NCI-H526 treated with DMSO at 0.1 percent for 48 hours (cell line): ENCODE results near the gene USP48.
"Not testable (repeated sequence)": the region's sequence is repeated elsewhere in the genome, so short reads cannot be mapped to it uniquely, and the experiment has no call there.

ENCODE experiments used
- DNase-seq: peaks from one replicate; lab custom pipeline; 2025; lab: John Stamatoyannopoulos, UW

USP48 gene, protein sequence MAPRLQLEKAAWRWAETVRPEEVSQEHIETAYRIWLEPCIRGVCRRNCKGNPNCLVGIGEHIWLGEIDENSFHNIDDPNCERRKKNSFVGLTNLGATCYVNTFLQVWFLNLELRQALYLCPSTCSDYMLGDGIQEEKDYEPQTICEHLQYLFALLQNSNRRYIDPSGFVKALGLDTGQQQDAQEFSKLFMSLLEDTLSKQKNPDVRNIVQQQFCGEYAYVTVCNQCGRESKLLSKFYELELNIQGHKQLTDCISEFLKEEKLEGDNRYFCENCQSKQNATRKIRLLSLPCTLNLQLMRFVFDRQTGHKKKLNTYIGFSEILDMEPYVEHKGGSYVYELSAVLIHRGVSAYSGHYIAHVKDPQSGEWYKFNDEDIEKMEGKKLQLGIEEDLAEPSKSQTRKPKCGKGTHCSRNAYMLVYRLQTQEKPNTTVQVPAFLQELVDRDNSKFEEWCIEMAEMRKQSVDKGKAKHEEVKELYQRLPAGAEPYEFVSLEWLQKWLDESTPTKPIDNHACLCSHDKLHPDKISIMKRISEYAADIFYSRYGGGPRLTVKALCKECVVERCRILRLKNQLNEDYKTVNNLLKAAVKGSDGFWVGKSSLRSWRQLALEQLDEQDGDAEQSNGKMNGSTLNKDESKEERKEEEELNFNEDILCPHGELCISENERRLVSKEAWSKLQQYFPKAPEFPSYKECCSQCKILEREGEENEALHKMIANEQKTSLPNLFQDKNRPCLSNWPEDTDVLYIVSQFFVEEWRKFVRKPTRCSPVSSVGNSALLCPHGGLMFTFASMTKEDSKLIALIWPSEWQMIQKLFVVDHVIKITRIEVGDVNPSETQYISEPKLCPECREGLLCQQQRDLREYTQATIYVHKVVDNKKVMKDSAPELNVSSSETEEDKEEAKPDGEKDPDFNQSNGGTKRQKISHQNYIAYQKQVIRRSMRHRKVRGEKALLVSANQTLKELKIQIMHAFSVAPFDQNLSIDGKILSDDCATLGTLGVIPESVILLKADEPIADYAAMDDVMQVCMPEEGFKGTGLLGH

DNA sequence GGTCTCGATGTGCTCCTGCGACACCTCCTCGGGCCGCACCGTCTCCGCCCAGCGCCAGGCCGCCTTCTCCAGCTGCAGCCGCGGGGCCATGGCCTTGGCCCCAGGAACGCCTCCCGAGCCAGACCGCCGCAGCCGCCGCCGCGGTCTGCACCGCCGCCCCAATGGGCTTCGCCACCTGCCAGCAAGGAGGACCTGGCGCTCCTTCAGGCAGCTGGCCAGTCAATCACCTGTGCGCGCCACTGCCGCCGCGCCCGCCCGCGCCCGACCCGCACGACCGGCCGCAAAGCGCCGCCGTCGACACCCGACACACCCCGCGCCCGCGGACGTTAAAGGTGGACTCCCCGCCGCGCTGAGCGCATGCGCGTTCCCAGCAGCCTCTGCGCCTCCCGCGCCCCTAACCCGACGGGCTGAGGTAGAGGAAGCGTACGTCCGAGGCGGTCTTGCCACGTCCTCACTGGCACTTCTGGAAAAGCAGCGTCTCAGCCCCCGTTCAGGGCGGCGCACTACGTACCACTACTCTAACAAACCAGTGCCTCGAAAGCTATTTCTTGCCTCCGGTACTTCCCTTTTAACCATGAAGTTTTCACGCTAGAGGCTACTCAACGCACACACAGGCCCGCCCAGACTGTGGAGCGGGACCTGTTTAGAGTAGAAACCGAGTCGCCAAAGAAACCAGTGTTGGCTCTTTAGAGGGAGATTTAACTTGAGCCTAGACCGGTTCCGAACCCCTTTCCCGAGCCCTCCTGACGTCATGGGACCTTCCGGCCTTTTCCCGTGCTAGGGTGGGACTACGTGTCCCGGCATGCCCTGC, at the start of gene USP48:
USP48 (minus strand) TSS at position 282 of the 811 bp plus-strand sequence; CDS start at position 90, 192 bp downstream.
- DNase-seq = peak; percentile 70

DNA sequence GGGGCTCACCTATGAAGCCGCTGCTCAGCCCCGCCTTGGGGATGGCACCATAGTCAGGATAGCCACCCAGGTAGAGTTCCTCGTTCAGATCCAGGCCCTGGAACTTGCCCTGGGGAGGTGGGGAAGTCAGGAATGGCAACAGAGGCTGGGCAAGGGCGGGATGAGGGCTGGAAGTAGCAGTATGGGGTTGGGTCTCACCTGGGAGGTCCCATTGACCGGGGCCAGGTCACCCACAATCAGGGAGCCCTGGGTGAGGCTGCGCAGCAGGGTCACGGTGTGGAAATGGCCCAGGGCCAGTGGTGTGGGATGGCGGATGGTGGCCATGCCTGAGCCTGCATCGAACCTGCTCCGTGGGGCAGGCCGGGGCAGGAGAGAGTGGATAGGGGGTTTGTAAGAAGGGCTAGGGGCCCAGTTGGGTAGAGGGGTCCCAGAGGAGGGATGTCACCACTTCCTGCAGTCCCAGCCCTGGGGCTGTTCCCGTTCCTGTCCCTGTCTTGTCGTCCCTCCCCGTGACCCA, 48.6 kb upstream of the USP48 start:
- no peak for DNase-seq

DNA sequence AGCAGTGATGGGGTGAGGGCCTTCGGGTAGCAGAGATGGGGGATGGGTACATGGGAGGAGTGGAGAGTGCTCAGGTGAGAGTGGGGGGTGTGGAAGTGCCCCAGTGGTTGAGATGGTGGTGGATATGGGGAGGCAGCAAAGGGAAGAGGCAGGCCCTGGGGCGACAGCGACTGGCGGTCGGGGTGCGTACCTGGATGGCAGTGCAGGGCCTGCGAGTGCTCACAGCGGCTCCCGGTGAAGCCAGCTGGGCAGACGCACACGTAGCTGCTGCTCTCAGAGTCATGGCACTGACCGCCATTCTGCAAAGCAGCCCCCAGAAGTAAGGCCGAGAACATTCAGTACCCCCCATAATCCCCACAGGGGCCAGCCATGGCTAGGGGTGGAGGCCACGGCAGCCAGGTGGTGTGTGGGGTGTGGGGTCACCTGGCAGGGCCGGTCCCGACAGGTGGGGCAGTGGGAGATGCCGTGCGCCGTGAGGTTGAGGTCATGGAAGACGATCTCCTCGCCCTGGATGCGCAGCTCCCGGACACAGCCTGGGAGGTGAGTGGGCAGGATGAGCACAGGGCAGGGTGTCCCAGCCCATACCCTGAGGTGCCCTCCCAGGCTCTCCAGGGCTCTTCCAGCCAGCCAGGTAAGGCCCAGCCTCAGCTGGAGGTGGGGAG, 48.0 kb upstream of the USP48 start:
- DNase-seq = no peak

DNA sequence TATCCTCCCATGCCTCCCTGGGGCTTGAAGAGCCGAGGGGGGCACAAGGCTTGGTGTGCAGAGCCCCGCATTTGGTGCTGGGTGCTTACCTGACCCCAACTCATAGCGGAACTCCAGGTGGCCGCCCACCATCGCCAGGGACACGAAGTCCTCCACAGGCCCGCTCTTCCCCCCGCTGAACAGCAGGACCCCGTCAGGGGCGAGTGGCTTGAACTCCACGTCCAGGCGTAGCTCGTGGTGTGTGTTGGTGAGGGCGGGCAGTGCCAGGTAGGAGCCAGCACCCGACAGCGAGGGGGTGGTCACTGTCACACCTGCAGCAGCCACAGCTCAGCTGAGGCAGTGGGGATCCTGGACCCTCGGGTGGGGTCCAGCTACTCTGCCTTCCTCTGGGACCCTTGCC, 46.3 kb upstream of the USP48 start:
- DNase-seq = no peak

DNA sequence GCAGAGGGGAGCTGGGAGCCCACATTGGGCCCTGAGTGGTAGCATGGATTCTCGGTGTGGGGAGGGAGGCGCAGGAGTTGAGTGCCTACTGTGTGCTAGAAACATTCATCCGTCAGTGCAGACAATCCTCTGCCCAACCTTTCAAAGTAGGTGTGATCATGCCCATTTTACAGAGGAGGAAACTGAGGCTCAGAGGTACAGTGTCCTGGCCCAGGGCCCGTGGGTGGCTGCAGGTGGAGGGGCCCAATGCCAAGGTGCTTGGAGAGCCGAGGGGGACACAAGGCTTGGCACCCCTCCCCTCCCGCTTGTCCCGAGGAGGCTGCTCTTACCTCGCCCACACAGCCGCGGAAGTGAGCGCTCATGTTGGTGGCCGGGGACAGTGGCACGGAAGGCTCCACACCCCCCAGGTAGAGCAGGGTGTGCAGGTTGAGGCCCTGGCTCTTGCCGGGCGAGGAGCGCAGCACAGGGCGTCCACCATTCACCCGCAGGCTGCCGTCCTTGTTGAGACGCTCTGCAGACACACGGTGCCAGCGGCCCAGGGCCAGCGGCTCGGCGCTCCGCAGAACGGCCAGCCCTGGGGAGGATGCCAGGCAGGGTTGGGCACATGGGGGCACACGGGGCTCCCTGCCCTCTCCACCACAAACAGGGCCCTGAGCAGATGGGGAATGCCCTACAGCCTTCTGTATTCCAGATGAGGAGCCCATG, 45.7 kb upstream of the USP48 start:
- no peak for DNase-seq

DNA sequence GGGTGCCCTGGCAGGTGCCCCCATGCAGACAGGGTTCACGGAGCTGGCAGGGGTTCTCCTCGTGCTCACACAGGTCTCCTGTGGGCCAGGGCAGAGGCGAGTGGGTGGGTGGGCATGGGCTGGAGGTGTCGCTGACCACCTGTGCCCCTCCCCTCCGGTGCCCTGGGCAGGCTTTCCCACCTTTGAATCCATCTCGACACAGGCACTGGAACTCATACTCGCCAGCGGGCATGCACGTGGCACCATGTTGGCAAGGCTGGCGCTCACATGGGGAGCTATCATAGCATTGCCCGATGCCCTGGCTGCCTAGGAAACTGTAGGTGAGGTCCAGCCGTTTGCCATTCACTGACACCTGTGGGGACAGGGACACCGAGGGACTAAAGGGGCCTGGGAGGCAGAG, 45.1 kb upstream of the USP48 start:
- DNase-seq = no peak

DNA sequence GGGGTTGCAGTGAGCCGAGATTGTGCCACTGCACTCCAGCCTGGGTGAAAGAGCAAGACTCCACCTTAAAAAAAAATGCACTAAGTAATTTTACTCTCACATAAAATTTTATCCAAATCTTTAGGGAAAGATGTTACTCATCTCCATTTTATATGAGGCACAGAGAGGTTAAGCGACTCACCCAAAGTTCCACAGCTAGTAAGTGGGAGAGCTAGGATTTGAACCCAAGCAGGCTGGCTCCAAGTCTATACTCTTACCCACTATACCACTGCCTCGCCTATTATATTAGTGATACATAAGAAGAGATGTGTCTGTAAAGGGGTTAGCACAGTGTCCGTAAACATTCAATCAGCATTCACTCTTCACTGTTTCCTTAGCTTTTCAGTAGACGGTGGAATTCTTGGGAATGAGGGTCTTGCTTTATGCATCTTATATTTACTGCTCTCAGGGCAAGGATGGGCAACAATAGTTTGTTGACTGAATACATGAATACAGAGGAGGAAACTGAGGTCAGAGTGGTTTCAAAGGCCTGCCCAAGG, 44.3 kb upstream of the USP48 start:
- DNase-seq = no peak

DNA sequence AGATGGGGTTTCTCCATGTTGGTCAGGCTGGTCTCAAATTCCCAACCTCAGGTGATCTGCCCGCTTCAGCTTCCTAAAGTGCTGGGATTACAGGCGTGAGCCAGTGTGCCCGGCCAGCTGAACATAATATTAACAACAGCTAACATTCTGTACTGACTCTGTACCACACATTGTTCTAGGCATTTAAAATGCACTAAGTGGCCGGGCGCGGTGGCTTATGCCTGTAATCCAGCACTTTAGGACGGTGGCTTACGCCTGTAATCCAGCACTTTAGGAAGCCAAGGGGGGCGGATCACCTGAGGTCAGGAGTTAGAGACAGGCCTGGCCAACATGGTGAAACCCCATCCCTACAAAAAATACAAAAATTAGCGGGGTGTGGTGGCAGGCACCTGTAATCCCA, 43.7 kb upstream of the USP48 start:
- not testable (repeated sequence) for DNase-seq

DNA sequence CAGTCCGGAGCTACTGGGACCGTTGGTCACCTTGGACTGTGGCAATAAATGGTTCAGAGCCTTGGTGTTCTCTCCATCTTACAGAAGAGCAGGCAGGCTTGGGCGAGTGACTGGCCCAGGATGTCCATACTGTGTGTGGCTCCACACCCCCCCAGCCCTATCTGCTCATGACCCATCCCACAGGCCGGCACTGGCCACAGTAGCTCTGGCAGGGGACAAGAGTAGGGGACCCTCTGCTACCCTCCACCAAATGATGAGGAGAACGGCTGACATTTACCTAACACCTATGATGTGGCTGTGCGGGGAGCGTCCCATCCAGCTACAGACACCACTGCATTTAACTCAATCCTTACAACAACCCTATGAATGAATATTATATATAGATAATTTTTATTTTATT, 42.4 kb upstream of the USP48 start:
- no peak for DNase-seq

DNA sequence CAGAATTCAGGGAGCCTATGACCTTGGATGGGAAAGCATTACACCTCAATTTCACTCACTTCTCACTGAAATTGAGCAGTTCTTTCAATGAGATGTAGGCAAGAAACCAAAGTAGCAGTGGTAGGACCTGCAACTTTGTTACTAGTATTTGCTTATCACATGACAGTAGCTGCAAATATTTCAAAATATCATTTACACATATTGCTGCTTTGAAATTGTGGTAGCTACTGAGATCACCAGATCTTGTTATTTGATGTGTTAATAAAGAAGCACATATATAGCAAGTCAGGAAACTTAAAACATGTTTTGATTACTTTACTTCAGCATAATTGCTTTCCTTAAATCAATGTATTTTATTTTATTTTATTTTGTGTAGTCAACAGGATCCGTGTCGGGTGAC, 42.0 kb upstream of the USP48 start:
- no peak for DNase-seq

DNA sequence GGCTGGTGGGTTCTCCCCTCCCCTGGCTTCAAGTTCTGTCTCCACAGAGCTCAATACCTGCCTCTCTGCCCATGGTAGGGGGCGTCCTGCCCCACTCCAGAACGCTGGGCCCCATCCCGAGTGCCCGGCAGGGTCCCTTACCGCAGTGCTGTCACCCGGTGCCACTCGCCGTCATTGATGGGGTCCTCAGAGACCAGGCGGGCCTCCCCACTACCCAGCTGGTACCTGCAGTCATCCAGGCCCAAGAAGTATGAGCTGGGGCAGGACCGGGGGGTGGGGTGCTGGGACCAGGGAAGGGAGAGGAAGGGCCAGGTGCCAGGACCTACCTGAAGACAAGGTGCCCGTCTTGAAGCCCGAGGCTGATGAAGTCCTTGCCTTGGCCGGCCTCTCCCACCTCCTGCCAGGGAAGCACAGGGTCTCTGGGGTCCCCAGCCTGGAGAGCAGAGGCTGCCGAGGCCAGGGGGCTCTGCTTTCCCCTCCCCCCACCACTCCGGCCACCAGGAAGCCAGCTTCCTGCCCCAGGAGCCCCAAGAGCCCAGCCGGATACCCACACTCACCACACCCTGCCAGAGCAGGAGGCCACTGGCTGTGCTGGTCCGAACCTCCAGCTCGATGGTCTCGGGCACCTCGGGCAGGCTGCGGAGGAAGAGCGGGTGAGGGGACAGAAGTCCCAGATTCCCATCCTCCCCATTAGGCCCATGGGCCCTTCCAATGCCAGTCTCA, 41.2 kb upstream of the USP48 start:
- DNase-seq = no peak

DNA sequence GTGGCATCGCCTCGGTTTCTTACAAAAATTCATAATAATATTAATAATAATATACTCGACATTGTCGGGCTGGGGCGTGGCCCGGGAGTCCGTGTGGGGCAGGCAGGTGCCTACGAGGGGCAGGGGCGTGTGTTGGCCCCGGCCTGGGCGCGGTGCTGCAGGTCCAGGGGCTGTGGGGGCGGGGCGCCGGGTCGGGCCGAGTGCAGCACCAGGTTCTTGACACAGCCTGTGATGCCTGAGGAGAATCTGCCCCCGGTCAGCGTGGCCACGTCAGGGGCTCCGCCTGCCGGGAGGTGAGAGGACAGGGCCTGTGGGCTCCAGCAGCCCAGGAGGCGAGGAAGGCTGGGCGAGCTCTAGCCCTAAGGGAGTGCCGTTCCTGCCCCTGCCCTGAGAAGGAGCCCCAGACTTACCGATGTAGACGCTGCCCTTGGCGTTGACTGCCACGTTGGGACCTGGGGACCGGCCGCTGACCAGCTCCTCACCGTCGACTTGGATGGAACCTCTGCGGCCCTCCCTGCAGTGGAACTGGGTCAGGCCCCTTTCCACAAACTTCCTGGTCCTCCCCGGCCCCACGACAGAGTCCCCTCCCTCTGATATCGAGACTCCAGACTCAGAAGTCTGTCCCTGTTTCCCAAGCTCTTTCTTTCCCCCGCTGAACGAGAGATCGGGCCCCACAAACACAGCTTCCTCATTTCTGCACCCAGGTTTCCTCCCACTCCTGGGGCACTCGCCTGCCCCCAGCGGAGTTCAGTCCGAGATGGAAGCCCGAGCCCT, 40.4 kb upstream of the USP48 start:
- no peak for DNase-seq

DNA sequence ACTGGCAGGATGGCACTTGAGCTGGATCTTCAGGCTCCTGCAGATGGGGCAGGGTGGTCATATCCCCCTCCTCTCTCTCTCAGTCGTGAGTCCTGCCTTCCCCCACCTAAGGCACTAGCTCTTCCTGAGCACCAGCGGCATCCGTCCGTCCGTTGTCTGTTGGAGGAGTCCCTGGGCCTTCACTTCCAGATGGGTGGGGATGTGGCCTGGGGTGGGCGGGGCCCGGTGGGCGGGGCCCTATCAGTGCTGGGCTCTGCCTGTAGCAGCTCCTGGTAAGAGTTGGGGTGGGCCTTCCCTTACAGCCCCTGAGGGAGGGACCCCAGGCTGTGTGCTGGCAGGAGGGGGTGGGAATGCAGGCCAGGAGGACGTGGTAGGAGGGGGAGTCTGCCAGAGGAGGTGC, 39.4 kb upstream of the USP48 start:
- no peak for DNase-seq

DNA sequence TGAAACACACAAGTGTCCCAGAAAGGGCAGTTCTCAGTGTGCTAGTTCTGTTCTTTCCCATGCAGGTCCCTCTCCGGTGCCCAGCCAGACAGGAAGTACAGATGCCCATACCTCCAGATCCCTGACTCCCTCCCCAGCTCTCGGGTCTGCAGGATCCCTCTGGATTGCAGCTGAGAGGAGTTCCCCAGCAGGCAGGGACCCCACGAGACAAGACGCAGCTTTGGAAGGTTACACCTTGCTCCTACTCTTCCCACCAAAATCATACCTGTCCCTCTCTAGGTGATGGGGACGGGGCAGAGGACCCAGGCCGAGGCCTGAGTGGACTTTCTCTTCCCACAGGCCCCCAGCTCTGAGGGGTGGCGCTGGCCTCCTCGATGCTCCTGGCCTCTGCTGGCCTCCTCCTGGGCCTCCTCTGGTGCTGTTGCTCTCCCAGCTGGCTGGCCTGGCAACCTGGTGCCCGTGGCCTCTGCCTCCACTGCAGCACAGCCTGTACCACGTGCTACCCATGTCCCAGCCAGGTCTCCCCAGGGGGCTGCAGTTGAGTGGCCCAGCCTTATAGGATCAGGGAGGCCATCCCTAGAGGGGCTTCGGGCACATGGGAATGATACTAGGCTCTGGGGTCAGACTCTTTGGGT, 38.6 kb upstream of the USP48 start:
- no peak for DNase-seq

DNA sequence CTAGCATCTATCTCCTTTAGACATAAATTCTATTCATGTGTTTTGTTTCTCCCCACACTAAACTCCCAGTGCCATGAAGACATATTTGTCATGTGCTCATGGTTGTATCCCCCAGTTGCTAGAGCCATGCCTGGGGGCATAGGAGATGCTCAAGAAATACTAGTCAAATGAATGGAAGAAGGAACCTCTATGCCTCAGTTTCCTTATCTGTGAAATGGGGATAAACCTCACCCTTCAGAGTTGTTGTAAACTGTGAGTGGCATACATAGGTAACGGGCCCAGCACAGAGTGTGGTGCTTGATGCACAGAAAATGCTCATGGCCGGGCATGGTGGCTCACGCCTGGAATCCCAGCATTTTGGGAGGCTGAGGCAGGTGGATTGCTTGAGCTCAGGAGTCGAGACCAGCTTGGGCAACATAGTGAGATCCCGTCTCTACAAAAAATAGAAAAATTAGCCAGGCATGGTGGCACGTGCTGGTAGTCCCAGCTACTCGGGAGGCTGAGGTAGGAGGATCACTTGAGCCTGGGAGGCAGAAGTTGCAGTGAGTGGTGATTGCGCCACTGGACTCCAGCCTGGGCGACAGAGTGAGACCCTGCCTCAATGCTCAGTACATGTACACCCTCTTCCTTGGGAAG, 37.8 kb upstream of the USP48 start:
- no peak for DNase-seq

DNA sequence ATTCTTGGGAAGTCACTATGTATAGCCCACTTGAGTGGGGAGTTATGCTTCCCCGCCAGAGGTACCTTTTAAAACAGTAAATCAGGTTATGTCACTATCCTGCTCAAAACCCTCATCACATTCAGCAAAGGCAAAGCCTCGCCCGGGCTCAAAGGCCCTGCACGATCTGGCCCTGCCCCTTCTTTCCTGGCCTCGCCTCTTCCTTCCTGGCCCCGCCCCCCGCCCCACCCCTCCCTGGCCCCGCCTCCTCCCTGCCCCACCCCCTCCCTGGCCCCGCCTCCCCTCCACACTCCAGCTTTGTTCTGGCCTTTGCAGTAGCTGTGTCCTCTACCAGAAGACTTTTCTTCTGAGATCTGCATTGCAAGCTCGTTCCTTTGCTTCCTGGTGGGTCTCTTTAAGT, 35.7 kb upstream of the USP48 start:
- DNase-seq = no peak

DNA sequence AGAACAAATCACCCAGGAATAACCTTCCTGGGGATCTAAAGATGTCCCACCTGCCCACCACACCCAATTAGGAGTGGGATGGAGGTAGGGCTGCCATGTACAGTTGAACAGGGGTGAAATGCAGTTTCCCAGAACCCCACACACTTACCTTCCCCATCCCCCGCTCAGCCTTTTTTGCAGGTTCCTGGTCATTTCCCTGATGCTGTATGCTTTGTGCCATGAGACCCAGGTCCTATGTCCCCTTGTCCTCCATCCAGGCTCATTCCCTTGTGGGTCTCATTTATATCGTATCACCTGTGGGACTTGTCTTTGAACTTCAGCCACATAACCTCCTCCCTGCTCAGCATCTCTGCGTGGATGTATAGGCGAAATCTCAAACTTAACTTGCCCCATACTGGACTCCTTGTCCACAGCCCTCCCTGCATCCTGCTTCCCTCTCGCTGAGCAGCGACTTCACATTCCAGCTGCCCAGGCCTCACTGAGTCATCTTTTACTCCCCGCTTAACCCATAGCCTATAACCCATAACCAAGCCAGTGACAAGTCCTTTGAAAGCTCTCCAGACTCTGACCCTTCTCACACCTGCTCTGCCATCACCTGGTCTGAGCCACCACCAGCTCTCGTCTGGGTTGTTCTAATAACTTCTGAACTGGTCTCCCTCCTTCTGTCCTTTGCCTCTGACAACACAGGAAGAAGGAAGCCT, 33.8 kb upstream of the USP48 start:
- no peak for DNase-seq
